GM19463 (cell line): ENCODE results near the gene CDH18.

Source experiments
- ATAC-seq: cut with Tn5 transposase; IDR thresholded peaks from one replicate; pipeline ENCODE4 v1.9.1; 2021; ENCODE audit warnings: mild to moderate bottlenecking, moderate library complexity; ENCODE audit not compliant: unreplicated experiment

Gene CDH18

GRCh38 chr5:19751326-19751725 lies 236.7 kb downstream of the CDH18 start:
- ATAC-seq, result no peak

GRCh38 chr5:19745247-19745646 lies 242.8 kb downstream of the CDH18 start:
- no peak for ATAC-seq

- no peak for ATAC-seq
Observed at GRCh38 chr5:19739671-19740070, 248.3 kb downstream of the CDH18 start.

- ATAC-seq, result no peak
Observed at GRCh38 chr5:19734776-19735175, 253.2 kb downstream of the CDH18 start.

GRCh38 chr5:19733612-19734495 lies 254.1 kb downstream of the CDH18 start:
- no peak for ATAC-seq

GRCh38 chr5:19728571-19728970 lies 259.4 kb downstream of the CDH18 start:
- no peak for ATAC-seq

GRCh38 chr5:19719109-19719508 lies 268.9 kb downstream of the CDH18 start:
- ATAC-seq, result no peak

GRCh38 chr5:19713740-19714139 lies 274.3 kb downstream of the CDH18 start:
- no peak for ATAC-seq

- no peak for ATAC-seq
Observed at GRCh38 chr5:19709403-19709802, 278.6 kb downstream of the CDH18 start.

- ATAC-seq, result no peak
Observed at GRCh38 chr5:19706776-19707175, 281.2 kb downstream of the CDH18 start.

- ATAC-seq, result no peak
Observed at GRCh38 chr5:19701731-19702130, 286.3 kb downstream of the CDH18 start.

GRCh38 chr5:19694949-19695611 lies 292.9 kb downstream of the CDH18 start:
- ATAC-seq, result no peak

- no peak for ATAC-seq
Observed at GRCh38 chr5:19690978-19691377, 297.0 kb downstream of the CDH18 start.

- no peak for ATAC-seq
Observed at GRCh38 chr5:19685473-19685872, 302.5 kb downstream of the CDH18 start.

GRCh38 chr5:19676895-19677294 lies 311.1 kb downstream of the CDH18 start:
- ATAC-seq, result no peak

GRCh38 chr5:19660679-19661078 lies 327.3 kb downstream of the CDH18 start:
- no peak for ATAC-seq

- no peak for ATAC-seq
Observed at GRCh38 chr5:19655627-19656026, 332.4 kb downstream of the CDH18 start.

GRCh38 chr5:19638461-19638860 lies 349.5 kb downstream of the CDH18 start:
- ATAC-seq, result no peak

GRCh38 chr5:19630876-19631275 lies 357.1 kb downstream of the CDH18 start:
- ATAC-seq, result no peak

GRCh38 chr5:19626211-19626610 lies 361.8 kb downstream of the CDH18 start:
- no peak for ATAC-seq

GRCh38 chr5:19625562-19625961 lies 362.4 kb downstream of the CDH18 start:
- ATAC-seq, result no peak

- ATAC-seq, result no peak
Observed at GRCh38 chr5:19619571-19619970, 368.4 kb downstream of the CDH18 start.
